GM12878 (cell line): ENCODE results near the gene DMD. TPM values are rescaled to one million over a fixed set of nuclear protein-coding genes. Genes with fewer than 3 reads are reported as not detected.

Source experiments
- ATAC-seq: fragments of 200-7000 bp; cut with Tn5 transposase; 3 replicates; pipeline ENCODE4 v1.9.1; 2020; ENCODE audit warnings: mild to moderate bottlenecking, moderate library complexity
- BruUV-seq: library from RNA; stranded (reverse); fragments of 400-500 nt; replicated peaks from 2 replicates; lab custom pipeline; 2021; lab: Mats Ljungman, UMichigan
- CTCF ChIA-PET: fragments of 300-600 bp; sonication (Branson Sonifier 250); formaldehyde crosslinking; extraction: SDS; loops from one replicate; lab custom pipeline; 2021; ENCODE audit warnings: inconsistent platforms; lab: Yijun Ruan, JAX
- POLR2A ChIA-PET: fragments of 350-600 bp; formaldehyde crosslinking; extraction: SDS; loops from one replicate; lab custom pipeline; 2021; ENCODE audit warnings: inconsistent platforms; lab: Charles Lee
- RAD21 ChIA-PET: fragments of 300-600 bp; sonication (Branson Sonifier 250); formaldehyde crosslinking; loops from one replicate; lab custom pipeline; 2023; ENCODE audit warnings: antibody characterized with exemption; ENCODE audit not compliant: unreplicated experiment; lab: Charles Lee
- SMC1A ChIA-PET: fragments of 300-600 bp; sonication (Branson Sonifier 250); formaldehyde crosslinking; loops from one replicate; lab custom pipeline; 2023; ENCODE audit not compliant: unreplicated experiment, uncharacterized antibody; lab: Charles Lee
- DNase-seq: peaks from one replicate; pipeline ENCODE4 v3.0.0-alpha.2; 2011; ENCODE audit warnings: low read depth, low spot score
- FAIRE-seq: peaks from 3 replicates; lab custom pipeline; 2011; peaks lifted over from hg19 to GRCh38; lab: Jason Lieb, UNC
- H2AFZ ChIP-seq: 2 replicates; pipeline ENCODE4 v1.6.0; 2011; ENCODE audit warnings: low read depth, low read length, control low read depth; ENCODE audit not compliant: control insufficient read depth
- H3K27ac ChIP-seq: 2 replicates; pipeline ENCODE4 v1.5.1; 2011; ENCODE audit warnings: control low read depth; ENCODE audit not compliant: control insufficient read depth, insufficient read depth
- H3K27me3 ChIP-seq, 2 experiments: replicated peaks in 1 of 2; 2 replicates each; pipeline versions ENCODE4 v1.6.0 to v1.6.1; 2011; ENCODE audit warnings: low read length in 1 of 2; ENCODE audit not compliant: control insufficient read depth in 2 of 2, insufficient read depth in 2 of 2
- H3K36me3 ChIP-seq, 2 experiments: 2 replicates each; pipeline ENCODE4 v1.5.1; 2011; ENCODE audit warnings: low read length in 1 of 2; ENCODE audit not compliant: control insufficient read depth in 2 of 2, insufficient read depth in 2 of 2
- H3K4me1 ChIP-seq: 2 replicates; pipeline ENCODE4 v1.6.1; 2011; ENCODE audit warnings: mild to moderate bottlenecking, low read length, moderate library complexity, mixed read lengths; ENCODE audit not compliant: control insufficient read depth, insufficient read depth
- H3K4me2 ChIP-seq: 2 replicates; pipeline ENCODE4 v1.6.0; 2011; ENCODE audit warnings: control low read depth; ENCODE audit not compliant: control insufficient read depth, insufficient read depth
- H3K4me3 ChIP-seq: fragments of 200-600 bp; sonication (generic); 2 replicates; pipeline ENCODE4 v1.5.1; 2016
- H3K79me2 ChIP-seq: 2 replicates; pipeline ENCODE4 v1.6.0; 2011; ENCODE audit warnings: low read length; ENCODE audit not compliant: control insufficient read depth, insufficient read depth
- H3K9ac ChIP-seq: 2 replicates; pipeline ENCODE4 v1.8.0; 2011; ENCODE audit warnings: low read length, control low read depth, mixed read lengths; ENCODE audit not compliant: control insufficient read depth, insufficient read depth
- H3K9me3 ChIP-seq: replicated peaks from 3 replicates; pipeline ENCODE4 v1.5.1; 2011; ENCODE audit warnings: mild to moderate bottlenecking, low read length; ENCODE audit not compliant: control insufficient read depth, insufficient read depth
- H4K20me1 ChIP-seq: 2 replicates; pipeline ENCODE4 v1.6.0; 2011; ENCODE audit not compliant: control insufficient read depth, insufficient read depth
- BHLHE40 ChIP-seq, 2 experiments: fragments of 450-650 bp in 1 of 2; IDR thresholded peaks; 2 replicates each; pipeline ENCODE4 v1.6.1; 2011 to 2017; ENCODE audit warnings: low read depth in 2 of 2, borderline replicate concordance in 1 of 2, improper control_type of control experiment in 1 of 2, low read length in 1 of 2, mild to moderate bottlenecking in 1 of 2
- CREB1 ChIP-seq: IDR thresholded peaks from 2 replicates; pipeline ENCODE4 v1.6.1; 2012; ENCODE audit warnings: low read depth, mild to moderate bottlenecking, inconsistent platforms
- FOS ChIP-seq: IDR thresholded peaks from 3 replicates; pipeline ENCODE4 v1.6.1; 2011; ENCODE audit warnings: borderline replicate concordance; ENCODE audit not compliant: insufficient read length; ENCODE audit errors: extremely low read depth
- HDAC2 ChIP-seq: fragments of 200-600 bp; sonication (generic); IDR thresholded peaks from 2 replicates; pipeline ENCODE4 v1.6.1; 2017
- JUNB ChIP-seq: IDR thresholded peaks from 2 replicates; pipeline ENCODE4 v1.6.1; 2016; ENCODE audit warnings: antibody characterized with exemption, mild to moderate bottlenecking
- MEF2B ChIP-seq: fragments of 450-650 bp; IDR thresholded peaks from 2 replicates; pipeline ENCODE4 v1.6.1; 2018; ENCODE audit warnings: mild to moderate bottlenecking, moderate library complexity; ENCODE audit not compliant: partially characterized antibody, poor library complexity, severe bottlenecking
- MYC ChIP-seq: IDR thresholded peaks from 2 replicates; pipeline ENCODE4 v1.6.1; 2011; ENCODE audit warnings: mild to moderate bottlenecking, low read length, moderate library complexity, inconsistent platforms; ENCODE audit not compliant: insufficient read depth, insufficient replicate concordance, insufficient read length, severe bottlenecking
- POU2F2 ChIP-seq: IDR thresholded peaks from 3 replicates; pipeline ENCODE4 v1.6.1; 2011; ENCODE audit warnings: low read depth, mild to moderate bottlenecking, low read length, borderline replicate concordance
- SIX5 ChIP-seq: IDR thresholded peaks from 2 replicates; pipeline ENCODE4 v1.6.1; 2011; ENCODE audit warnings: mild to moderate bottlenecking, low read depth, low read length, moderate library complexity; ENCODE audit not compliant: severe bottlenecking
- WRNIP1 ChIP-seq: IDR thresholded peaks from 2 replicates; pipeline ENCODE4 v1.6.1; 2011; ENCODE audit warnings: low read depth, low read length, improper control_type of control experiment, borderline replicate concordance
- WGBS: methylation state at CpG from one replicate; pipeline ENCODE4 v1.1.6; 2016; ENCODE audit warnings: low lambda C conversion rate; ENCODE audit not compliant: insufficient replicate concordance, insufficient coverage; ENCODE audit errors: missing lambda C conversion rate; 5-methylcytosine and 5-hydroxymethylcytosine counted together
- in situ Hi-C: fragments of 300-500 bp; cut with MboI; formaldehyde crosslinking; loops from 9 replicates; pipeline ENCODE4 v1.14.3; 2018; ENCODE audit warnings: mixed read lengths
- intact Hi-C: fragments of 100-400 bp; cut with micrococcal nuclease; formaldehyde crosslinking; loops from one replicate; pipeline ENCODE4 v1.14.2; 2022; ENCODE audit not compliant: unreplicated experiment
- polyA plus RNA-seq, 11 experiments: library from polyadenylated mRNA; depleted of rRNA in 4 of 11; unstranded in 6 of 11; stranded (reverse) in 5 of 11; fragments of >200 nt; fragmentation: Nextera tagmentation in 4 of 11; fragmentation: Illumina TruSeq in 1 of 11; extraction: Ambion mirVana in 4 of 11; extraction: Trizol in 1 of 11; gene quantifications; 1 replicate in 1 of 11; 2 replicates in 10 of 11; pipeline versions ENCODE4 v1.2.1 to v1.2.3, GENCODE V29; 2011 to 2016; ENCODE audit warnings: inconsistent platforms in 2 of 11, missing spikeins in 2 of 11, low read depth in 1 of 11
- total RNA-seq, 4 experiments: library from RNA; depleted of rRNA in 3 of 4; stranded (reverse); fragments of >200 nt in 3 of 4; fragmentation: Illumina TruSeq in 1 of 4; extraction: Trizol in 1 of 4; gene quantifications; 2 replicates each; pipeline versions ENCODE4 v1.2.1 to v1.2.3, GENCODE V29; 2013 to 2021

The DMD gene
- total and polyA plus RNA-seq, 10 of the 15 experiments (the other 5 are each of a cell fraction or from before 2014, with no cell fraction given): 1.4 to 24.3 (median 4.3) TPM

DNA sequence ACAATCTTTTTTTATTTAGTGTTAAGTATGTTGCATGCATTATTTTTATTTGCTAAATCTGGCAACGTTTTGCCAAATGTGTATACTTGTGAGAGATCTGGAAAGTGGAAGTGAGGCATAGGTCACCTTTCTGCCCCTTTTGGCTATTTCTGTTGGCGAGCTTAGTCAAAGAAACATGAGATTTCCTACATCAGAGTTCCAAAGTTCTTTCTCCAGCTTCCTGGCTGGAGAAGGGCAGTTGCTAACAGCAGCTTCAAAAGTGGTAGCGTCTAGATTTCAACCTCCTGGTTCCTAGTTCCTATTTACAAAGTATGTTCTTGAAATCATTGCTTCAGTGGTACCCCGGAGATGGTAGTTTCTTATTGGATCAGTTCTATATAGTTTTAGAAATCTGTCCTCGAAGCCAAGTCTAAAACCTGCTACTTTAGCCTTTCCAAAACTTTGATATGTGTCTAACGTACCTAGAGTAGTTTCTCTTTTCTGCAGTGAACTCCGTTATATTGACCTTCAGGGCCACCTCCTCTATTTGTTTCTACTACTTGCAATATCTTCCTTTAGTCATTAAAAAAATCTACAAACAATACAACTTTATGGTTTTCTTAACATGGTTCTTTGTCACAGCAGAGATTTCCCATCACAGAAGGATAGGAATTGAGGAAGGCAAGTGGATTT is 1683.8 kb downstream of the DMD start:
- intact Hi-C loops: no loop called here
- no peak for ATAC-seq
- Histone ChIP-seq H3K4me1 (no peaks in the 10 kb centered on the region), H3K9me3 (no peaks in the 10 kb centered on the region), H3K4me3 (no peak overlapping the region), H3K4me2 (no peak overlapping the region), H3K27ac (no peak overlapping the region), H3K36me3 (no peaks in the 10 kb centered on the region), H4K20me1 (no peaks in the 10 kb centered on the region), H3K9ac (no peak overlapping the region), H3K79me2 (no peaks in the 10 kb centered on the region), H3K27me3 (no peaks in the 10 kb centered on the region), H2AFZ (no peak overlapping the region)
- POLR2A ChIA-PET: no interaction called here
- in situ Hi-C loops: no loop called here
- CTCF ChIA-PET: no interaction called here
- TF ChIP-seq FOS (no peak), POU2F2 (no peak), MYC (no peak), BHLHE40 (IDR thresholded peaks at IDR 0.05; ENCODE audit: borderline replicate concordance in 1 of 2, low read depth in 2 of 2, low read length in 1 of 2) (no peak), CREB1 (no peak), WRNIP1 (no peak), SIX5 (no peak), JUNB (no peak), MEF2B (no peak), HDAC2 (no peak)
- BruUV-seq: no TSS peak
- no peak for FAIRE-seq
- RAD21 ChIA-PET: no interaction called here
- SMC1A ChIA-PET: no interaction called here
- WGBS: 9% methylated on average over 7 of the region's 7 CpGs
- no peak for DNase-seq
